GM12878 (cell line): Measurements from ENCODE around the gene ERVFRD-1.

Source experiments
- ASH2L ChIP-seq: fragments of 300-600, 200-600 bp; sonication (generic); IDR thresholded peaks from 2 replicates; pipeline ENCODE4 v1.6.1; 2017; ENCODE audit warnings: low read depth, mild to moderate bottlenecking, borderline replicate concordance
- ATF3 ChIP-seq: IDR thresholded peaks from 2 replicates; pipeline ENCODE4 v1.6.1; 2011; ENCODE audit warnings: low read depth, mild to moderate bottlenecking, low read length, moderate library complexity, borderline replicate concordance; ENCODE audit errors: extremely low read depth
- CREM ChIP-seq: IDR thresholded peaks from 2 replicates; pipeline ENCODE4 v1.6.1; 2014; ENCODE audit warnings: antibody characterized with exemption, low read depth
- CTCF ChIP-seq, 3 experiments: IDR thresholded peaks in 2 of 3; conservative IDR thresholded peaks in 1 of 3; 2 replicates each; pipeline ENCODE4 v1.5.1; 2011; ENCODE audit warnings: low read depth in 3 of 3, low read length in 3 of 3, mild to moderate bottlenecking in 3 of 3, control low read depth in 2 of 3, moderate library complexity in 2 of 3, inconsistent platforms in 1 of 3, mixed read lengths in 1 of 3; ENCODE audit not compliant: control insufficient read depth in 2 of 3, insufficient read depth in 1 of 3; ENCODE audit errors: extremely low read depth in 1 of 3
- RCOR1 ChIP-seq: conservative IDR thresholded peaks from 2 replicates; pipeline ENCODE4 v1.6.1; 2012; ENCODE audit warnings: low read depth, low read length, improper control_type of control experiment
- ZNF384 ChIP-seq: IDR thresholded peaks from 2 replicates; pipeline ENCODE4 v1.6.1; 2012; ENCODE audit warnings: low read depth, mild to moderate bottlenecking, low read length, improper control_type of control experiment, borderline replicate concordance

- TF ChIP-seq CREM (no peak), ATF3 (no peak), ASH2L (no peak), RCOR1 (no peak), CTCF (IDR thresholded peaks at IDR 0.05 in 2 of 3, conservative IDR thresholded peaks at IDR 0.05 in 1 of 3; ENCODE audit: control insufficient read depth in 2 of 3, extremely low read depth in 1 of 3, insufficient read depth in 1 of 3, low read depth in 3 of 3, low read length in 3 of 3) (no peak), ZNF384 (no peak)
These were observed 32.2 kb upstream of the ERVFRD-1 start for GRCh38 chr6:11143394-11144371.
